Measurements from ENCODE around the gene PLEKHA3. TPM values are rescaled to one million over a fixed set of nuclear protein-coding genes. Genes with fewer than 3 reads are reported as not detected.

Gene PLEKHA3
- total RNA-seq, 1 donor = 8.7 TPM

GRCh38 chr2:178528647-178529046, 48.4 kb downstream of the PLEKHA3 start:
- Histone ChIP-seq H3K27ac (ENCODE audit: low read depth, low read length) (no peak overlapping the region), H3K27me3 (ENCODE audit: insufficient read depth, low read length) (no peaks in the 10 kb centered on the region), H4K20me1 (ENCODE audit: insufficient read depth, low read length) (no peaks in the 10 kb centered on the region), H3K79me2 (ENCODE audit: insufficient read depth, low read length) (peaks cover 77% of the 10 kb centered on the region), H3K4me3 (ENCODE audit: insufficient read depth, low read length) (no peak overlapping the region), H3K36me3 (ENCODE audit: insufficient read depth, low read length) (peaks cover 15% of the 10 kb centered on the region), H3K9me3 (ENCODE audit: low read depth, low read length) (no peaks in the 10 kb centered on the region), H3K4me2 (ENCODE audit: insufficient read depth, low read length) (no peak overlapping the region), H3K4me1 (ENCODE audit: insufficient read depth, low read length) (peaks cover 3% of the 10 kb centered on the region), H2AFZ (ENCODE audit: low read length) (no peak overlapping the region)
- DNase-seq (ENCODE audit: insufficient read length, low spot score, missing footprints) = no peak
- no peak for TF ChIP-seq CTCF (IDR thresholded peaks at IDR 0.05; ENCODE audit: extremely low read depth, low read depth, low read length)

- peaks cover 3% of the 10 kb centered on the region for H3K4me1 ChIP-seq (ENCODE audit: insufficient read depth, low read length)
- no peak overlapping the region for H2AFZ ChIP-seq (ENCODE audit: low read length)
- H3K4me2 ChIP-seq (ENCODE audit: insufficient read depth, low read length) = no peak overlapping the region
- no peak overlapping the region for H3K4me3 ChIP-seq (ENCODE audit: insufficient read depth, low read length)
- H3K36me3 ChIP-seq (ENCODE audit: insufficient read depth, low read length) = peaks cover 20% of the 10 kb centered on the region
- H3K79me2 ChIP-seq (ENCODE audit: insufficient read depth, low read length) = peaks cover 74% of the 10 kb centered on the region
- H3K9me3 ChIP-seq (ENCODE audit: low read depth, low read length) = no peaks in the 10 kb centered on the region
- no peak overlapping the region for H3K27ac ChIP-seq (ENCODE audit: low read depth, low read length)
- no peaks in the 10 kb centered on the region for H4K20me1 ChIP-seq (ENCODE audit: insufficient read depth, low read length)
- no peak for DNase-seq (ENCODE audit: insufficient read length, low spot score, missing footprints)
- no peak for TF ChIP-seq CTCF (IDR thresholded peaks at IDR 0.05; ENCODE audit: extremely low read depth, low read depth, low read length)
- no peaks in the 10 kb centered on the region for H3K27me3 ChIP-seq (ENCODE audit: insufficient read depth, low read length)
Measured at GRCh38 chr2:178529194-178529593, 48.9 kb downstream of the PLEKHA3 start.

- no peaks in the 10 kb centered on the region for H3K27me3 ChIP-seq (ENCODE audit: insufficient read depth, low read length)
- H3K27ac ChIP-seq (ENCODE audit: low read depth, low read length) = no peak overlapping the region
- TF ChIP-seq CTCF (IDR thresholded peaks at IDR 0.05; ENCODE audit: extremely low read depth, low read depth, low read length) = no peak
- H3K36me3 ChIP-seq (ENCODE audit: insufficient read depth, low read length) = peaks cover 21% of the 10 kb centered on the region
- peaks cover 75% of the 10 kb centered on the region for H3K79me2 ChIP-seq (ENCODE audit: insufficient read depth, low read length)
- DNase-seq (ENCODE audit: insufficient read length, low spot score, missing footprints) = no peak
- H3K9me3 ChIP-seq (ENCODE audit: low read depth, low read length) = no peaks in the 10 kb centered on the region
- H2AFZ ChIP-seq (ENCODE audit: low read length) = no peak overlapping the region
- peaks cover 3% of the 10 kb centered on the region for H3K4me1 ChIP-seq (ENCODE audit: insufficient read depth, low read length)
- H3K4me2 ChIP-seq (ENCODE audit: insufficient read depth, low read length) = no peak overlapping the region
- H4K20me1 ChIP-seq (ENCODE audit: insufficient read depth, low read length) = no peaks in the 10 kb centered on the region
- no peak overlapping the region for H3K4me3 ChIP-seq (ENCODE audit: insufficient read depth, low read length)
Measured at GRCh38 chr2:178530131-178530530, 49.9 kb downstream of the PLEKHA3 start.

- no peak overlapping the region for H3K27ac ChIP-seq (ENCODE audit: low read depth, low read length)
- H2AFZ ChIP-seq (ENCODE audit: low read length) = no peak overlapping the region
- no peak for TF ChIP-seq CTCF (IDR thresholded peaks at IDR 0.05; ENCODE audit: extremely low read depth, low read depth, low read length)
- no peaks in the 10 kb centered on the region for H3K9me3 ChIP-seq (ENCODE audit: low read depth, low read length)
- peaks cover 74% of the 10 kb centered on the region for H3K79me2 ChIP-seq (ENCODE audit: insufficient read depth, low read length)
- peaks cover 21% of the 10 kb centered on the region for H3K36me3 ChIP-seq (ENCODE audit: insufficient read depth, low read length)
- H3K4me1 ChIP-seq (ENCODE audit: insufficient read depth, low read length) = peaks cover 3% of the 10 kb centered on the region
- H3K4me2 ChIP-seq (ENCODE audit: insufficient read depth, low read length) = no peak overlapping the region
- H3K4me3 ChIP-seq (ENCODE audit: insufficient read depth, low read length) = no peak overlapping the region
- H3K27me3 ChIP-seq (ENCODE audit: insufficient read depth, low read length) = no peaks in the 10 kb centered on the region
- no peak for DNase-seq (ENCODE audit: insufficient read length, low spot score, missing footprints)
- H4K20me1 ChIP-seq (ENCODE audit: insufficient read depth, low read length) = no peaks in the 10 kb centered on the region
Measured at GRCh38 chr2:178530625-178531142, 50.4 kb downstream of the PLEKHA3 start.

All from osteoblast (primary cell).